Hematopoietic multipotent progenitor cell treated with erythropoietin and hydrocortisone succinate and interleukin-3 and kit ligand, for 6 days (in vitro differentiated cells): ENCODE data around the gene FAM234A.
A peak's percentile ranks its signal among the peaks of the same experiment; 100 is the strongest.
"Not testable (repeated sequence)": the region's sequence is repeated elsewhere in the genome, so short reads cannot be mapped to it uniquely, and the experiment has no call there.

ENCODE experiments used
- DNase-seq: peaks from one replicate; pipeline ENCODE4 v3.0.0-alpha.2; 2015

The FAM234A gene, protein sequence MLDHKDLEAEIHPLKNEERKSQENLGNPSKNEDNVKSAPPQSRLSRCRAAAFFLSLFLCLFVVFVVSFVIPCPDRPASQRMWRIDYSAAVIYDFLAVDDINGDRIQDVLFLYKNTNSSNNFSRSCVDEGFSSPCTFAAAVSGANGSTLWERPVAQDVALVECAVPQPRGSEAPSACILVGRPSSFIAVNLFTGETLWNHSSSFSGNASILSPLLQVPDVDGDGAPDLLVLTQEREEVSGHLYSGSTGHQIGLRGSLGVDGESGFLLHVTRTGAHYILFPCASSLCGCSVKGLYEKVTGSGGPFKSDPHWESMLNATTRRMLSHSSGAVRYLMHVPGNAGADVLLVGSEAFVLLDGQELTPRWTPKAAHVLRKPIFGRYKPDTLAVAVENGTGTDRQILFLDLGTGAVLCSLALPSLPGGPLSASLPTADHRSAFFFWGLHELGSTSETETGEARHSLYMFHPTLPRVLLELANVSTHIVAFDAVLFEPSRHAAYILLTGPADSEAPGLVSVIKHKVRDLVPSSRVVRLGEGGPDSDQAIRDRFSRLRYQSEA

GRCh38 chr16:234468-235305 lies at the start of gene FAM234A:
Gene FAM234A (plus strand): TSS chr16:234821. CDS start chr16:254414, 19,593 bp downstream.
- DNase-seq = peak; percentile 97

DNA sequence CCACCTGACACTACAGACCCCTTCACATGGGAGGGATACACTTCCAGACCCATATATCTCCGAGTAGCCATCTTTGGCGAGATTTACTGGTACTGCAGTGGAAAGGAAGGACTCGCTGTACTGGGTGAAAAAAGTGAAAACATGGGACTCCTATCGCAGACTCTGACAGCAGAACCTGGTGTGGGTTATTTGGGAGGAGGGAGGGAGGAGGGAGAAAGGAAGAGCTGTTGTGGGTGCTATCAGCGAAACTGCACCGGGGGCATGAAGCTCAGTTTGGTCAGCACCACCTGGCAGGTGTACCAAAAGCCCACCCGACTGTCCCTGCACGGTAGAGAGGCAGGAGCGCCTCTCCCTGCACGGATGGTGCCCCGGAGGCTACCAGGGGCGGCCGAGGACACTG lies 49.4 kb upstream of the FAM234A start:
- DNase-seq = no peak

DNA sequence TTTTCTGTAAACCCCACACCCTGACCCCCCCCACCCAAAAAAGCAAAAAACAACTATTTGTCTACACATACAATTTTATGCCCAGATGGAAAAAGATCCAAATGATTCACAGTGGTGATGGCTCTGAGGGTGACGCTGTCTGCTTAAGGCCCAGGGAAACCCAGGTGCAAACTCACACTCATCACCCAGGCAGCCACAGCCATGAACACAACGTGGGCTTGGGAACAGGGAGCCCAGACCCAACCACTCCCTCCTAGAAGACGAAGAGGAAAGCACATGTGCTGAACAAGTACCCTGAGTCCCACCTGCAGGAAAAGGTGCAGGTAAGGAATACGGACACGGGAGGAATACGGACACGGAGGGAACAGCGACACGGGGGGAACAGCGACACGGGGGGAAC lies 48.9 kb upstream of the FAM234A start:
- no peak for DNase-seq

- DNase-seq = no peak
Measured at GRCh38 chr16:187330-187729, 47.3 kb upstream of the FAM234A start.

GRCh38 chr16:188674-189073 lies 45.9 kb upstream of the FAM234A start:
- peak; percentile 64 for DNase-seq

GRCh38 chr16:189604-190186 lies 44.9 kb upstream of the FAM234A start:
- no peak for DNase-seq

DNA sequence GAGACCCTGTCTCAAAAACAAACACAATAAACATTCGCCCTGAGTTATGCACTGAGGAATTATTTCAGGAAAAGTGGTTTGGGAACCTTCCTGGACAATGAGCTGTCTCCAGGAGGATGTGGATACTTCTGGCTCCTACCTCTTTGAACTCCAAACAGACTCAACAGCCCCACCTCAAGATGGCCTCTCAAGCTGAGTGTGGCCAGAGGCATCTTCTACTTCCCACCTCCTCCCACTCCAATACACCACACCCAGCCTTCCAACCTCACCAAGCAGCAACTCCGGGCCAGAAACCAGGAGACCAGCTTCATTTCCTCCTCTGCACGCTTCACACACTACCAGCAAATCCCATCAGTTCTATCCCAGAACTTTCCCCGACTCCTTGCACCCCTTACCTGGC lies 42.8 kb upstream of the FAM234A start:
- no peak for DNase-seq

GRCh38 chr16:192686-193085 lies 41.9 kb upstream of the FAM234A start:
- no peak for DNase-seq

- no peak for DNase-seq
Measured at GRCh38 chr16:193441-193840, 41.2 kb upstream of the FAM234A start.

DNA sequence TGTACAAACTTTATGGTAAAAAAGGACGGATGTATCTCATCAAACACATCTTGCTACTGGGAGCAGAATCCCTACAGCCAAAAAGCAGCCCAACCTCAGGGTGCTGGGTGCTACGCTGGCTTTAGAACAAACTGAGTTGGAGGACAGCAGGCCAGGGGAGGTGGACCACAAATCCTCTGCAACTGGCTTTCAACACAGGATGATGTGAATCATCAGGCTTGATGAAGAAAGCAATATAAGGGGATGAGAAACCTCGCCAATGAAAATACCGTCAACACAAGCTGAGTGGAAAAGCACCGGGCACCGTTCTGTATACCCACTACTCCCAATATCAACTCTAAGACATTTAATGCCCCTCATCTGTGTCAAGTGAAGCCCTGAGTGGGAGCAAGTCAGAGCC lies 40.1 kb upstream of the FAM234A start:
- no peak for DNase-seq

- no peak for DNase-seq
Measured at GRCh38 chr16:200388-200787, 34.2 kb upstream of the FAM234A start.

GRCh38 chr16:203246-203645 lies 31.4 kb upstream of the FAM234A start:
- DNase-seq = no peak

GRCh38 chr16:204046-204445 lies 30.6 kb upstream of the FAM234A start:
- not testable (repeated sequence) for DNase-seq

DNA sequence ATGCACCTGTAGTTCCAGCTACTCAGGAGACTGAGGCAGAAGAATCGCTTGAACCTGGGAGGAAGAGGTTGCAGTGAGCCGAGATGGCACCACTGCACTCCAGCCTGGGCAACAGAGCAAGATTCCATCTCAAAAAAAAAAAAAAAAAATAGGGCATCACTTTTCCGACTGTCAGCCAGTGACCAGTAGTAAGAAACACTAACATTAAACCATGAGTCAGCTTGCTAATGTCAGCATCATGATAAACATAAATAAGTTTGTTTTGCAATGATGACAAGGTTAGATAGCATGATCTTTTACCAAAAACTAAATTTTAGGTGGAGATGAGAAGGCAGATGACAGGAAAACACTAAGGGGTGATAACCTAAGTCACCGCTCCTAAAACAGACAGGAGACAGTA lies 25.3 kb upstream of the FAM234A start:
- DNase-seq = not testable (repeated sequence)

- not testable (repeated sequence) for DNase-seq
Measured at GRCh38 chr16:211631-212180, 22.9 kb upstream of the FAM234A start.

GRCh38 chr16:212999-213398 lies 21.6 kb upstream of the FAM234A start:
- DNase-seq = no peak

GRCh38 chr16:220021-220420 lies 14.6 kb upstream of the FAM234A start:
- DNase-seq = no peak

DNA sequence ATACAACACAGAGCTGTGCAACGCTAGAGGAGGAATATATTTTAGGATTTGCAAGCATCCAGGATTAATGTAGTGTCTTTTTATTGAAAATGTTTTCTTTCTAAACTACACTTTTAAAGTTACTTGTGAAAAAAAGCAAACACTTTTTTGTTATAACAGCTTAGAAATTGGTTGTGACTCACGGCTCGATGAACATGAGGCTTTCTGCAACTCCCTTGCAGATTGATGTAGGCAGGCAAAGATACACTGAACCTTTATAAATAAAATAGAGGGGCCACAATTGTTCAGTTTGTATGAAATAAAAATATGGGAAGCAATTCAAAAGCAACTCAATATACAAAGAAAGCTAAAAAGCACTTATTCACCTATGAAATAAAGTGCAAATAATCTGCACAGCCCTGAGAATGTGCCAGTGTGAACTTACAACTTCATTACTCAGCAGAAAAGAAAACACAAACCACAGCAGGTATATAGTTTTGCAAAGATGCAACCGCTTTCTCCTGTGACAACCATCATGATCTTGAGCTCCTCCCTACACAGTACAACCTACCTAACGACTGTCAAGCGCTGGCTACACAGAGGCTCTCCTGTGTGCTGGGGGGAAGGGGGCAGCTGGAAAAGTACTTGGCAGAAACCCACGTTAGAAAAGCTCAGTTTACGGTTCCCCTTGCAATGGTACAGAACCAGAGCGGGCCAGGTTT lies 6.3 kb upstream of the FAM234A start:
- DNase-seq = peak; percentile 59

- DNase-seq = peak; percentile 92
Measured at GRCh38 chr16:228852-229730, 5.5 kb upstream of the FAM234A start, which contains the start of gene LUC7L. Gene LUC7L (minus strand): TSS chr16:229449. CDS start chr16:229339, 110 bp downstream.

- no peak for DNase-seq
Measured at GRCh38 chr16:229731-230281, 4.8 kb upstream of the FAM234A start.

DNA sequence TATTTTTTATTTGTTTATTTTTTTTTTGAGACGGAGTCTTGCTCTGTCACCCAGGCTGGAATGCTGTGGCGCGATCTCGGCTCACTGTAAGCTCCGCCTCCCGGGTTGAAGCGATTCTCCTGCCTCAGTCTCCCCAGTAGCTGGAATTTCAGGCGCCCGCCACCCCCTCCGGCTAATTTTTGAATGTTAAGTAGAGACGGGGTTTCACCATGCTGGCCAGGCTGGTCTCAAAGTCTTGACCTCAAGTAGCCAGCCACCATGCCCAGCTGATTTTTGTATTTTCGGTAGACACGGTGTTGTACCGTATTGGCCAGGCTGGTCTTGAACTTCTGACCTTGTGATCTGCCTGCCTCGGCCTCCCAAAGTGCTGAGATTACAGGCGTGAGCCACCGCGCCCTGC lies 4.3 kb upstream of the FAM234A start:
- not testable (repeated sequence) for DNase-seq
